ENCODE measurements around the gene INS.

Gene INS

DNA sequence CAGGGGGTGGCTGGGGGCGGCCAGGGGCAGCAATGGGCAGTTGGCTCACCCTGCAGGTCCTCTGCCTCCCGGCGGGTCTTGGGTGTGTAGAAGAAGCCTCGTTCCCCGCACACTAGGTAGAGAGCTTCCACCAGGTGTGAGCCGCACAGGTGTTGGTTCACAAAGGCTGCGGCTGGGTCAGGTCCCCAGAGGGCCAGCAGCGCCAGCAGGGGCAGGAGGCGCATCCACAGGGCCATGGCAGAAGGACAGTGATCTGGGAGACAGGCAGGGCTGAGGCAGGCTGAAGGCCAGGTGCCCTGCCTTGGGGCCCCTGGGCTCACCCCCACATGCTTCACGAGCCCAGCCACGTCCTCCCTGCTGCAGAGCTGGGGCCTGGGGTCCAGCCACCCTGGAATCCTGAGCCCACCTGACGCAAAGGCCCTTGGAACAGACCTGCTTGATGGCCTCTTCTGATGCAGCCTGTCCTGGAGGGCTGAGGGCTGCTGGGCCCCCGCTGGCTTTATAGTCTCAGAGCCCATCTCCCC is at the start of gene INS:
INS (minus strand) TSS at position 474 of the 524 bp plus-strand sequence; CDS start at position 236, 238 bp downstream.
- no peak for DNase-seq

DNA sequence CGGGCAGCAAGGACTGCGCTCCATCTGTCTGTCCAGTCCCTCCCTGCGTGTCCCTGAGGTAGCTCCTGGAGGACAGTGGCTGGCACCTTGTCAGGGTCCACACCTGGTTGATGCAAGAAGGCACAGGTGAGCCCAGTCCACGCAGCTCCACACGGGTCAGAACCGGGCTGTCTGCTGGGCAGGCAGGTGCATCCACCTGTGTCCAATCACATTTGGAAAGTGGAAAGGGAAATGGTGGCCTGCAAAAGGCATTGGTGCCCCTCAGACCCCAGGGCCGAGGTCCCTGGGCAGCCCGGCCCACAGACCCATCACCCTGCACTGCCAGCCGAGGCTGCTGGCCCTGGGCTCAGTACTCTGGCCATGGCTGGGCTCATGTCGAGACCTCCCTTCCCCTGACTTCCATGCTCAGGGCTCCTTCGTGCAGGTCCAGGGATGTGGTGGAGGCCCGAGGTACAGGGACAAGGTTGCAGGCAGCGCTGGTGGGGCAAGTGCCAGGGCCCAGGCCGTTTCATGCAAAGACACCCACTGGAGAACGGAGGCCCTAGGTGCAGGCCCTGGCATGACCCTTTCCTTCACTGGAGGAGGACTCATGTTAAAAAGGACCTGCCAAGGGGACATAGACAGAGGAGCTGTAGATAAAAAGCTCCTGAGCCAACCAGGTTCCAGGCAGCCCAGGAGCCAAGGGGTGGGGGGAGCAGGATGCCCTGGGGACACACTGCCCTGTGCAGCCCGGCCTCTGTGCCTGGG is 49.5 kb upstream of the INS start:
- no peak for DNase-seq

DNA sequence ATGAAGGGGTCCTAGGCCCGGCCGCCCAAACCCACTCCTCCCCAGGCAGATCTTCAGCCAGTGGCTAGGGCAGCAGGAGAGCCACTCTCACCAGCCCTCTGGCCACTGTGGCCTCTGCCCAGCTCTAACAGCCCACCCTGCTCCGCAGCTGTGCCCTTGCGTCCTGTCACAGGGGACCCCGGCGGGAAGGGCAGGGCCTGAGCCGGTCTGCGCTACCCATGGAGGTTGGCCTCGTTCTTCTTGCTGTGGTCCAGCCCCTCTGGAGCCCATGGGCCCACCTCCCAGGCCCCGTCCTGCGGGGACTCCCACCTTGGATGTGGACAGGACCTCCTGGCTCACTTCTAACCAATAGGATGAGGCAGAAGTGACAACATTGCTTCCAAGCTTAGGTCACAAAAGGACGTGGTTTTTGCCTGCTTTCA is 48.9 kb upstream of the INS start:
- DNase-seq = no peak

DNA sequence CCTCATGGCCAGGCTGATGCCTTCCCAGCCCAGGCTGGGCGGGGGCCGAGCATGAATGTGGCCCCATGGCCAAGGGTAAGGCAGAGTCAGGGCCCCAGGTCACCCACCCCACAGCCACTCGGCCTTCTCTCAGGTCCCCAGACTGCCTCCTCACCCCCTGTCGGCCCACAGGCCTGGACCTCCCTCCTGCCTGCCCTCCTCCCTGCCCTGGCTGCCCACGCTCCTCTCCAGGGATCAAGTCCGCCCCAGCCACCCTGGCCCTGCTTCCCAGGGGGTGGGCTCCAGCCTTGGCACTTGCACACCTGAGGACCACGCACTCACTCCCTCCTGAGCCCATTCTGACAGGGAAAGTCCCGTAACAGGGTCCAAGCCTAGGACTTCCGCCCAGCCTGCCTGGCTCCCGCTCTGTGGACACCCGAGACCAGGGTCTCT is 48.4 kb upstream of the INS start:
- no peak for DNase-seq

DNA sequence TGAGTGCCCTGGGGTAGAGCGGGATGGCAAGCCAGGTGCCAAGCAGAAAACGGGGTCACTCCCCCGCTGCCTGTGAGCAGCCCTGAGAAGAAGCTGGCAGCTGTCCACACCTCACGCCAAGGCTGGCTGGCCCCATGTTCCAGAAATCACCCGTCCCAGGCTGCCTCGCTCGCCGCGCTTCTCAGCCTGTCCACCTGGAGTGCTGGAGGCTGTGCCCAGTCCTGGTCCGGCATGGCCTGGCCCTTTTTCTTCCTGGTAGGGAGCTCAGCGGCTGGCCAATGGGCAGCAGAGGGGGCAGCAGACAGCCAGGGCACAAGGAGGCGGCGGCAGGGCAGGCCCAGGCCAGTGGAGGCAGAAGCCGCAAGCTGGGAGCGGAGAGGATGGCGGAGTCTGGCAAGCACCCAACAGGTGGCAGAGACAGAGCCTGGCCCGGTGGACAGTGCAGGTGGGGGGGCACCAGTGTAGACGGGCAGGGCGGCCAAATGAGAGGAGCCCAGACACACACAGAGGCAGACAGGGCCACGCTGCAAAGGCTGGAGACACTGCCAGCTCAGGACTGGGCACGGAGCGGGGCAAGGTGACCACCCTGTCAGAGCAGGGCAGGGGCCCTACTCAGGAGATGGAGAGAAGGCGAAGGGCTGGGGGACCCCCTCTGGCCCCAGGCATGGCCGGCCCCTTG is 47.8 kb upstream of the INS start:
- DNase-seq = no peak

DNA sequence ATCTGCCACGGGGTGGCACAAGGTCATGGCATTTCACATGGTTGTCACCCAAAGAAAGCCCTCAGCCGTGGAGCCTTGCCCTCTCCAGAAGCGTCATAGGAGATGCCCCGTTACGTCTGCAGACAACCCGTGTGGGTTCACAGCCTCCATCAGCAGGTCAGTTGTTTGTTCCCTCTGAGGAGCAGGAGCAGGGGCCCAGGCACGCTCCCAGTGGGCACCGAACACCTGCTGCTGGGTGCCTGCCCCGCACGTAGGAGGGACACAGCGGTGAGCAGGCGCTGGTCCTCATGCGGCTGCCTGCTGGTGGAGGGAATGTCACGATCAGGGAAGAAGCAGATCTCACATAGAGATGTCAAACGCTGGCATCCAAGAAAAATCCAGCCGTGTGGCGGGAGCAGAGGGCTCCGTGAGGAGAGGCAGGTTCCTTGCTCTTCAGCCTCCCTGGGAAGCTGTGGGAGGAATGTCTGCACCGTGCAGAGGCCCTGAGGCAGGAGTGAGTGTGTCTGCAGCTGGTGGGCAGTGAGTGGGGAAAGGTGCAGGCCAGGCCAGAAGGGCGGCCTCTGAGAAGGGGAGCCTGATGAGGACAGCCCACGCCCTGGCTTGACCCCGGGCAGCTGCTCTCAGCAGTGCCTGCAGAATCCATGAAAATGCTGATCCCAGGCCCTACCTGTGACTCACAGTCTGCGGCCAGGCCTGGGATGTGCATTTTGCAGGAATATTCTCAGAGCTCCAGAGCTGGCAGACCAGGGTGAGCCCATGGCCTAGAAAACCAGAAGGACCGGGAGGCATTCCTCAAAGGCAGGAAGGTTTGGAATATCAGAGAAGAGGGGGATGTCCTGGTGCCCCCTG is 47.0 kb upstream of the INS start:
- DNase-seq = no peak

DNA sequence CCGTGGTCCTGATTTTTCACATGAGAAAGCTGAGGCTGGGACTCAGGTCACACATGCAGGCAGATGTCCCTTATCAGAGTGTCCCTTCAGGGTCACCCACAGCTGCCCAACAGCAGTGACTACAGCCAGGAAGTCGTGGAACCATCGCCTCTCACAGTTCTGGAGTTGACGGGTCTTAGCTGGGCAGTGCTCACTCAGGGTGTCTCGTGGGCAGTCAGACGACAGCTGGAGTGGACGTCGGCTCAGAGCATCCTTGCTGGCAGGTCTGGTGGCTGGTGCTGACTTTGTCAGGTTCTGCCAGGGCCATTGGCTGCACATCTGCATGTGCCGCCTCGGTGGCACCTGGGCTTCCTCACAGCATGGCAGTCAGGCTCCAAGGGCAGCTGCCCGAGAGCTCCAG is 46.2 kb upstream of the INS start:
- DNase-seq = no peak

DNA sequence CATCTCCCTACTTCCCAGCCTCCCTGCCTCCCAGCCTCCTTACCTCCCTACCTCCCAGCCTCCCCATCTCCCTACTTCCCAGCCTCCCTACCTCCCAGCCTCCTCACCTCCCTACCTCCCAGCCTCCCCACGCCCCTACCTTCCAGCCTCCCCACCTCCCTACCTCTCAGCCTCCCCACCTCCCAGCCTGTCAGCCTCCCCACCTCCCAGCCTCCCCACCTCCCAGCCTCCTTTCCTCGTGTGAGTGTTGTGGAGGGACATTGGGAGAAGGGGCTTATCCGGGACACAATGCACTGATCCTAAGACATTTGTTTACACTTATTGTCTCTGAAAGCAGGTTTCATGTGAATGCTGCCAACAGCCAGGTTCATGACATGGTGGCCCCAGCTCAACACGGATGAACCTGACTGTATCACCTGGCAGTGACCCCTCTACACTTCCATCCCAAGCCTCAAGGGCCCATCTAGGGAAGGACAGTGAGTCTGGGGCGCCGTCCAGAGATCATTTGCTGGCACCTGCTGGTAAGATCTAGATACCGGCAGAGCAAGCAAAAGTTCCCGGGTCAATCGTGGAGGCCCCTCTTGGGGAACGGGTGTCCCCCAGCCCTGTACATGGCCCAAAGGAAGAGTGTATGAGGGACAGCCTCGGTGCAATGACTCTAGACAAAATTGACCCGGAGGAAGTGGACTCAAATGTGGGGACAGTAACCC is 45.1 kb upstream of the INS start:
- no peak for DNase-seq

DNA sequence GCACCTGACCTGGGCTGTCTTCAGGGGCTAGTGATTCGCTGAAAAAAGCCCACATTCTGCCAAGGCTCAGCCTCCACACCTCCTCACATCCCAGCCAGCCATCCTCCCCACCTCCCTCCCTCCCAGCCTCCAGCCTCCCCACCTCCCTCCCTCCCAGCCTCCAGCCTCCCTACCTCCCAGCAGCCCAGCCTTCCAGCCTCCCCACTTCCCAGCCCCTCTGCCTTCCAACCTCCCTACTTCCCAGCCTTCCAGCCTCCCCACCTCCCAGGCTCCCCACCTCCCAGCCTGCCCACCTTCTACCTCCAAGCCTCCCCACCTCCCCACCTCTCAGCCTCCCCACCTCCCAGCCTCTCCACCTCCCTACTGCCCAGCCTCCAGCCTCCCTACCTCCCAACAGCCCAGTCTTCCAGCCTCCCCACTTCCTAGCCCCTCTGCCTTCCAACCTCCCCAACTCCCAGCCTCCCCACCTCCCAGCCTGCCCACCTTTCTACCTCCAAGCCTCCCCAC is 44.3 kb upstream of the INS start:
- DNase-seq = no peak

DNA sequence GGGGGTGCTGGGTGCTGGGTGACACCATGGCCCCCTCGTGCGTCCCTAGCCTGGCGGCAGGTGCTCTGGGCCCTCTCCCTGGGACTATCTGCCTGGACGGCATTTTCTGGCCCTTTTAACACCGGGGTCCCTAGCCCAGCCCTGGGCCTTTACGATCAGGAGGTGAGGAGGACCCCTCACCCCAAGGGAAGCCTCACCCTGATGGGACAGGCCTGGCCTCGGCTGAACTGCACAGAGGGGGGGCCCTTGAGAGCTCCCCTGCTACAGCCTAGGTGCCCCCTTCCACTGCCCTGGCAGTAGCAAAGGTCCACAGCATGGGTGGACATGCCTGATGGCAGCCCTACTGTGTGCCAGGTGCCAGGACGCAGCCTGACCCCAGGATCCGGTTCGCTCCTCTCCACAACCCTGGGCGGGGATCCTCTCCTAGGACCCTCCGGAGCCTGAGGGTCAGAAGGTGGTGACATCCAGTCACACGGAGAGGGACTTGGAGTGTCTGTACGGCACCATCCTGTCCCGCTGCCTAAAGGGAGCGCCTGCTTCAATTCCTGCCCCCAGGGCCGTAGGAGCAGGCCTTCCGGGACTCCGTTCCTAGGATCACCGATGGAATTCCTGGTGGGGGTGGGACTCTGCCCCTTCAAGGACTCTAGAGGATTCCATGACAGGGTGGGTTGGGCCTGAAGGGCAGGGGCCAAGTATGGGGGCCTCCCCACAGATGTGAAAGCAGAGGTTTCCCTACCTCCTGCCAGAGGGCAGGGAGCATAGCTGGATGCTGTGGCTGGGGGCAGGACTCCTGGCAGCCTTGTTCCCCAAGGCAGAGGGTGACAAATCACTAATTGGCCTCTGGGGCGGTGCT is 43.6 kb upstream of the INS start:
- no peak for DNase-seq

DNA sequence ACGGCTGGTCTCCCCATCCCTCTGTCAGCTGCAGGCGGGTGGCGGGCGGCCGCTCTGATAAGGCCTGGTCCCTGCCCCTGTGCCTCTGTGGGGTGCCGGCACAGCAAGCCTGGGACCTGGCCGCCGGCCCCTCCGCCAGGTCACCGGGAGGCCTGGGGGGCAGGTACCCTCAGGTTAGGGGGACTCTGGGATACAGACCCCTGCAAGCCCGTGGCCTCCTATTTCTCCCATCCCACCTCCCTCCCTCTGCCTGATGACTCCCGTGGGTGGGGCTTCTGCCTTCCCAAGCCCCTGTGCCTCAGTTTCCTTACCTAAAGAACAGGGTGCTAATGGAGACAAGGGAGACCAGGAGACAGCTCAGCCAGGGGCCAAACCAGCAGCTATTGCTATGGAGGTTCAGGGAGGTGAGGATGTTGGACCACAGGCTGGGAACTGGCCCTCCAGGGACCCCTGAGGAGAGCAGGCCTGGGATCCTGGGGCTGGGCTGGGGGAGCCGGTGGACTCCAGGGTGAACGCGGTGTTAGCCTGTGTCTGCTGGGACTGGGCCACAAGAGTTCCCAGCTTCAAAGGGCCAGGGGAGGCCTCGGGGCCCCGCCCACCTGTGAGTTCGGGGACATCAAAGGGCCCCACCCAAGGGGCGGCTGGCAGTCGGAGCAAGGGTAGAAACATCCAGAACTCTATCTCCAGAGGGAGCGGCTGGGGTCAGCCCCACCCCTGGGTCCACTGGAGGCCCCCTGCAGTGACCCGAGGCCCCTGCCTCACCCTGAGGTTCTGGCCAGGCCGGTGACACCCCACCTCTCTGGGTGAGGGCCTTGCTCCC is 42.6 kb upstream of the INS start:
- DNase-seq = no peak

DNA sequence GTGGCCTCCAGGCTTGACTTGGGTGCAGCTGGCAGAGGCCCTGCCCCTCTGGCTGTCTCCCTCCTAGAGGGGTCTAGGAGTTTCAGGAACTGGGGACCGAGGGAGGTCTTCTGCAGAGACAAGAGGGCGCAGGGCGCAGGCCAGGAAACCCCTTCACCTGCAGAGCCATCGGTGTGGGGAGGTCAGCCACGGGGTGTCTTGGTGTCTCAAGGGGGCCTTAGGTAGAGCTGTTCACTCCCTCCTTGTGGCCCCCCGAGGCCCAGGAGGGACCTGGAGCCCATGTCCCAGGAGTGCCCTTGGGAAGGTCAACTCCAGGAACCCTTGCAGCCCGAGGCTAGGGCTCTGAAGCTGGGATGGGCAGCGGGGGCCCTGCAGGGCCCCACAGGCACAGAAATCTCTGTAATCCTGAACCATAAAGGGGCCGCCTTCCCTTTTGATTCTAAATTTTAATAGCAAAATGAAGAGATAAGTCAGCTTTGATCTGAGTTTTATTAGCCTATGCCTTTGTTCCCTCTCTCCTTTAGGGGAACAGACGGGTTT is 42.0 kb upstream of the INS start:
- no peak for DNase-seq

DNA sequence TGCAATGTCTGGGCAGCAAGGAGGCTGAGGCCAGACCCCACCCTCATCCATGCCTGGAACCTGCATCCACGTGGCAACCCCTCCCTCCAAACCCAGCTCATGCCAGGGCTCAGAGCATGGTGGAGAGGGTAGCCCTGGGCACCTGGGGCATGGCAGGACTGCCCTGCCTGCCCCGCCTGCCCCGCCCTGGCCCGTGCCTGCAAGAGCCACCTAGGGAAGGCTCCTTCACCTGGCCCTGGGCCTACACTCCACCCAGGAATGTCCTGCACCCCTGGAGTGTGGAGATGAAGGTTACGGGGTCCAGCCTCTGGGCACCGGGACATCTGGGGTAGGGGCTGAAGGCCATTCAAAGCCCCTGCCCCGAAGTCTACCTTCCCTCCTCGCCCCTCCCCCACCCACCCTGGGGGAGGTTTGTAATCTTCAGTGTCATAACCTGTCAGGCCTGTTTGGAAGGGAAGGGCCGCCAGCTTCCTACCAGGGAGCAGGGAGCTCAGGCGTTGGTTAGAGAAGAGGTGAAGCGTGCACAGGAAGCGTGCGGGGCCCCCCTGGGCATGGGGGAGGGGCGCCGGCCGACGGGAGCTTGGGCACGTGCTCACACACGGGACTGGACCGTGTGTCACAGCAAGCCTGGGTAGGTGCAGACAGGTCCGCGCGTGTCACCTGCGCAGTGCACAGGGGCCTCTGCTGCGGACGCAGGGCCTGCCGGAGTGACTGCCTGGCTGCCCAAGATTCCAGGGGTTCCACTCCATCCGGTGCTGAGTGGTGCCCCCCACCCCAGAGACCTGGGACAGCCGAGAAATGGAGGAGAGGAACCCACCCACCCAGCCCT is 41.3 kb upstream of the INS start:
- DNase-seq = no peak

DNA sequence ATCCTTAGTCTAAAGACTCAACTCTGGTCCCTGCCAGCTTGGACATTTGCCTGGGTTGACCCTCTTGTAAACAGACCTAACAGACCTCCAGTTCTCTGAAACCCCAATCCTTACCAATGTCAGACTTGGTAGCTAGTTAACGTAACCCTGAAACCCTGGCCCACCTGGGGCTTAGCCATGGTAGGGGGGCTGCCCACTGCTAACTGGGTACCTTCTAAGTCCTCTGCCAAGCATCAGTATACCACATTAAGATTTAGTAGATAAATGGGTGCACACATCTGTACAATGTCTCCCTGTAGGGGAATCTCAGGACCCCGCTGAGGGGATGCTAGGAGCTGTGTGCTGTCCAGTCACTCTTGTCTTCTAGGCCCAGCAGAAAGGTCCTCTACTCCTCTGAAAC is 40.5 kb upstream of the INS start:
- no peak for DNase-seq

DNA sequence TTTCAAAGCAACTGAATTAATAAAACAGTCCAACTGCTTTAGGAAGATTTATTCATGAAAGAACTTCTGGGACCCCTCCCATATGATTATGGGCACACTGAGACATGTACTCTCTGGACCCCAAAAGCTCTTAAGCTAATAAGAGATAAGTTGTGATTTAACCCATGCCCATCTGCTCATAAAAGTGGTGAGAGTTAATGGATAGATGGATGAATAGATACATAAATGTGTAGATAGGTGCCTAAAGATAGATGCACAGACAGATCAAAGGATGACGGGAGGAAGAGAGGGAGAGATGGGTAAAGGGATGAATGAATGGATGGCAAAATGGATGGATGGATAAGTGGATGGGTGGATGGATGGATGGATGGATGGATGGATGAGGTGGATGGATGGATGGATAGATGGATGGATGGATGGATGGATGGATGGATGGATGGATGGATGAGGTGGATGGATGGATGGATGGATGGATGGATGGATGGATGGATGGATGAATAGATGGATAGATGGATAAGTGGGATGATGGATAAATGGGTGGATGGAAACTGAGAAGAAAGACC is 40.0 kb upstream of the INS start:
- no peak for DNase-seq

DNA sequence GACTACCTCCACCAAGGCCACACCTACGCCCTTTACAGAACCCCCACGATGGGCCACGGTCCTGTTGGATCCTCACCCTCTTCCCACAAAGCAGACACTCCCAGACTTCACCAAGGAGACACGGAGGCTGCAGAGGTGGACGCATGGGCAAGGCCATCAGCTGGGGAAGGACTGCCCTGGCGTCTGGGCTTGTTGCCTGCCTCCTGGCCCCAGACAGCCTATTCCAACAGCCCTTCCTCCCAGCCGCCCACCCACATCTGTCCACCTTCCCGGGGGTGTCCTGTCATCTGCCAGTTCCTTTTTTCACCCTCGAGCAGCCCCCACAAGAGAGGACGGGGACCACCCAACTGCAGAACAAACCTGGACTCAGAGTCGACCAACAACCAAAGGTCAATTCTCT is 39.5 kb upstream of the INS start:
- no peak for DNase-seq

DNA sequence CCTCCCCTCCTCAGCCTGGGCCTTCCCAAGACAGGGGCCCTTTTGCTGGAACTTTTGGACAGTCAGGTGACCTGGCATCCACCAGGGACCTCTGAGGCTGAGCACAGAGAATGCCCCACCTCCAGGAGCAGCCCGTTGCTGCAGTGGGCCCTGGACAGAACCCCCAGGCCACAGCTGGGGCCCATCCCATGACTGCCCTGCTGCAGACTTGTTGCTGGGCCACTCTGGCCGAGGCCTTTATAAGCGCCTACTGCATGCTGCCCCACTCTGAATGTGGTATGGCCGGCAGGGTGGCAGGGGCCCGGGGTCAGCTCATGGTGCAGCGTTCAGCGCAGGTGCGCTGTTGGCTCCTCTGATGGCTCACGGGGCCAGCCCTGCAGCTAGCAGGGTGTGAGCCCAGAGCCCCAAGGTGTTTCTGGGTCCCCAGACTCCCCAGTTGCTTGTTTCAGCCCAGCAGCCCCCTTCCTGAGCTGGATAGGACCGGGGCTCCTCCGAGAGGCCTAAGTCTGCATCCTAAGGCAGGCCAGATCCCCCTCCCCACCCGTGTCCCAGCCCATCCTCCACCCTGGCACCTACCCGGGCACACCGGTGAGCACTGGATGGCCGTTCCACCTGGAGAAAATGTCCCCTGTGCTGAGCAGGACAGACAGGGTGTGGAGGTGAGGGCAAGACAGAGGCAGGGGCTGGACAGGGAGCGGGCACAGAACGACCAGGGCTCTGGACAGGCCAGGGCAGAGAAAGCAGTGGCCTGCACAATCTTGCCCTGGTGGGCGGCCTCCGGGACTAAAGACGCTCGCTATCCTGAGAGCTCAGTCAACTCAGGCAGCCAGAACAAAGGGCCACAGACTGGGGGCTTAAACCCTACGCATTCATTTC is 38.7 kb upstream of the INS start:
- DNase-seq = no peak

All from NCI-H82 (cell line).